ENCODE measurements around the gene VEGFD. TPM values are rescaled to one million over a fixed set of nuclear protein-coding genes. Genes with fewer than 3 reads are reported as not detected.

The VEGFD gene
- total RNA-seq, 2 donors from 2014 or later = 0.68 to 1.4 TPM

DNA sequence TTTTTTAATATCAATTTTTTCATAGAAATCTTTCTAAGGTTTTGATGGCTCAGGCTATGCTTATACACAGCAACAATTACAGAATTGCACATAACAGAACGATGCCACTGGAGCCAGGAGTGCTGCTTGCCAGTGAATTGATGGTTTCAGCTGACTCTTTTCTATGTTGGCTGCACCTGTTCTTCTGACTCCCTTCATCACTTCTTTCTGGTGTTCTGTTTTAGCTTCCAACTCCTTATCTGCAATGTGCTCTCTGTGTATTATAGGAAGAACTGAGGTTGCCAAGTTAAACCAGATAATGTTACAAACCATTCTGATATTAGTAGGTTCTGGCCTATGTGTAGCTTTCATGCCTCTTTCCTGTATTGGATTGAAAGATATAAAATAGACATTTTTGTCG lies 11.6 kb upstream of the VEGFD start:
- H3K27ac ChIP-seq = no peak overlapping the region
- H3K4me3 ChIP-seq = no peak overlapping the region
- no peaks in the 10 kb centered on the region for H3K36me3 ChIP-seq
- no peaks in the 10 kb centered on the region for H3K4me1 ChIP-seq (replicated peaks)
- intact Hi-C loops (cut with DNase I) = no loop called here
- 67% methylated on average over 2 of the region's 2 CpGs for WGBS
- DNase-seq (ENCODE audit: low spot score) = no peak
- TF ChIP-seq POLR2A (IDR thresholded peaks at IDR 0.05) (no peak), POLR2AphosphoS5 (IDR thresholded peaks at IDR 0.05) (no peak)
- TF ChIP-seq, protein P1, sequence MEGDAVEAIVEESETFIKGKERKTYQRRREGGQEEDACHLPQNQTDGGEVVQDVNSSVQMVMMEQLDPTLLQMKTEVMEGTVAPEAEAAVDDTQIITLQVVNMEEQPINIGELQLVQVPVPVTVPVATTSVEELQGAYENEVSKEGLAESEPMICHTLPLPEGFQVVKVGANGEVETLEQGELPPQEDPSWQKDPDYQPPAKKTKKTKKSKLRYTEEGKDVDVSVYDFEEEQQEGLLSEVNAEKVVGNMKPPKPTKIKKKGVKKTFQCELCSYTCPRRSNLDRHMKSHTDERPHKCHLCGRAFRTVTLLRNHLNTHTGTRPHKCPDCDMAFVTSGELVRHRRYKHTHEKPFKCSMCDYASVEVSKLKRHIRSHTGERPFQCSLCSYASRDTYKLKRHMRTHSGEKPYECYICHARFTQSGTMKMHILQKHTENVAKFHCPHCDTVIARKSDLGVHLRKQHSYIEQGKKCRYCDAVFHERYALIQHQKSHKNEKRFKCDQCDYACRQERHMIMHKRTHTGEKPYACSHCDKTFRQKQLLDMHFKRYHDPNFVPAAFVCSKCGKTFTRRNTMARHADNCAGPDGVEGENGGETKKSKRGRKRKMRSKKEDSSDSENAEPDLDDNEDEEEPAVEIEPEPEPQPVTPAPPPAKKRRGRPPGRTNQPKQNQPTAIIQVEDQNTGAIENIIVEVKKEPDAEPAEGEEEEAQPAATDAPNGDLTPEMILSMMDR (IDR thresholded peaks at IDR 0.05) = no peak
- H3K9me3 ChIP-seq = no peaks in the 10 kb centered on the region
- no peaks in the 10 kb centered on the region for H3K27me3 ChIP-seq (replicated peaks; ENCODE audit: insufficient read depth)

DNA sequence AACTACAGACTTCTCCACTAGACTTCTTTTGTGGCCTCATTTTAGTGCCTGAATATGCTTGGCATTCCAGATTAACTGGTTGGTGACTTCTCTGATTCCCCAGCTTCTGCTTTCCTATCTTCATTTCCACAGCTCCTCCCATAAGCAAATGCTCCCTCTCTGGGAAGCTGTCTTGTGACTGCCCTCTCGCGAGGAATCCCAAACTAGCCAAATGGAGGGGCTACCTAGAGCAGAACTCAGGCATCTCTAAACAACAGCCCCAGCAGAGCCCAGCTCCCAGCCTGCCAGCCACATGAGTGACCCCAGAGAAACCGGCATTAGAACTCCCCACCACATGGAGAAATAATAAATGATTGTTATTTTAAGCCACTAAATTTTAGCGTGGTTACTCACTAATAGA lies 7.6 kb upstream of the VEGFD start:
- no peak for DNase-seq (ENCODE audit: low spot score)
- Histone ChIP-seq H3K9me3 (no peaks in the 10 kb centered on the region), H3K27ac (no peak overlapping the region), H3K27me3 (replicated peaks; ENCODE audit: insufficient read depth) (no peaks in the 10 kb centered on the region), H3K36me3 (no peaks in the 10 kb centered on the region), H3K4me1 (replicated peaks) (no peaks in the 10 kb centered on the region), H3K4me3 (no peak overlapping the region)
- TF ChIP-seq POLR2AphosphoS5 (IDR thresholded peaks at IDR 0.05) (no peak), POLR2A (IDR thresholded peaks at IDR 0.05) (no peak)
- TF ChIP-seq, protein P1 (IDR thresholded peaks at IDR 0.05) = no peak
- WGBS = 68% methylated on average over 4 of the region's 4 CpGs
- intact Hi-C loops (cut with DNase I) = no loop called here

DNA sequence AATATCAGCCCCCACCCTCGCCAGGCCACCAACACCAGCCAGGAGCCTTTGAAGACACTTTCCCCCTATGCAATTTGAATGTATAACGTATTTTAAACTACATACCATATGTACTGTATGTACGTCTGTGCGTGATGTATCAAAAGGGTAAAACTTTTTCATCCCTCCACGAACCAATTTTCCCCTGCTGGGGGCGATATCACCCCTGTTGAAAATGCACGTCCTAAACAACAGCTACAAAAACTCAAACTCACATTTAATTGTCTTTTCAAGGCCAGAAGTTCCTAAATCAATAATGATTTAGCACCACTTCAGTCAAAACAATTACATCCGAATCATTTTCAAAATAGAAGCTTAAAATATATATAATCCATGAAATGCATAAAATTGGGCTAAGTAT lies 1.4 kb downstream of the VEGFD start:
- WGBS = 87% methylated on average over 8 of the region's 8 CpGs
- TF ChIP-seq POLR2AphosphoS5 (IDR thresholded peaks at IDR 0.05) = no peak
- no peak for TF ChIP-seq POLR2A (IDR thresholded peaks at IDR 0.05)
- TF ChIP-seq, protein P1 (IDR thresholded peaks at IDR 0.05) = no peak
- DNase-seq (ENCODE audit: low spot score) = no peak

DNA sequence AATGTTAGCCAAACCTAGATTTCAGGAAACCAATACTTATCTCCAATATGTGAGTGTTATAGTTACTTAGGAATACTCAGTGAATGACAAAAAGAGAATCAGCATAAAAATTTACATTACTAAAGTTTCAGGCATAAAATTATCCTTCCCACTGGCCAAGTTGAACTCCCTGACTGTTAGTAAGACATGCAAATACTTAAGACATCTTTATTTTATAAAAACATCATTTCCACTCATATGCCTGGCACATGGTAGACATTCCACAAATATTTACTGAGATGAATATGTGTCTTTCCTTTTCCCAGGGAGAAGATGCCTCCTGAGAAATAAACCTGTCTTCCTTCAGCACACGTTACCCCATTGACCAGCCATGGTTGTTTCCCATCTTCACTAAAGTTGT lies 7.3 kb downstream of the VEGFD start:
- no peaks in the 10 kb centered on the region for H3K4me1 ChIP-seq (replicated peaks)
- H3K27ac ChIP-seq = no peak overlapping the region
- no peaks in the 10 kb centered on the region for H3K27me3 ChIP-seq (replicated peaks; ENCODE audit: insufficient read depth)
- intact Hi-C loops (cut with DNase I) = no loop called here
- no peak for TF ChIP-seq POLR2A (IDR thresholded peaks at IDR 0.05)
- TF ChIP-seq, protein P1 (IDR thresholded peaks at IDR 0.05) = no peak
- no peak for TF ChIP-seq POLR2AphosphoS5 (IDR thresholded peaks at IDR 0.05)
- no peak overlapping the region for H3K4me3 ChIP-seq
- no peak for DNase-seq (ENCODE audit: low spot score)
- 63% methylated on average over 1 of the region's 1 CpG for WGBS
- no peaks in the 10 kb centered on the region for H3K9me3 ChIP-seq
- no peaks in the 10 kb centered on the region for H3K36me3 ChIP-seq

More for the DNA sequence above, 1.4 kb downstream of the VEGFD start:
- no peak overlapping the region for H3K4me3 ChIP-seq
- no peaks in the 10 kb centered on the region for H3K4me1 ChIP-seq (replicated peaks)
- no peak overlapping the region for H3K27ac ChIP-seq
- H3K36me3 ChIP-seq = no peaks in the 10 kb centered on the region
- intact Hi-C loops (cut with DNase I) = no loop called here
- H3K27me3 ChIP-seq (replicated peaks; ENCODE audit: insufficient read depth) = no peaks in the 10 kb centered on the region
- no peaks in the 10 kb centered on the region for H3K9me3 ChIP-seq

DNA sequence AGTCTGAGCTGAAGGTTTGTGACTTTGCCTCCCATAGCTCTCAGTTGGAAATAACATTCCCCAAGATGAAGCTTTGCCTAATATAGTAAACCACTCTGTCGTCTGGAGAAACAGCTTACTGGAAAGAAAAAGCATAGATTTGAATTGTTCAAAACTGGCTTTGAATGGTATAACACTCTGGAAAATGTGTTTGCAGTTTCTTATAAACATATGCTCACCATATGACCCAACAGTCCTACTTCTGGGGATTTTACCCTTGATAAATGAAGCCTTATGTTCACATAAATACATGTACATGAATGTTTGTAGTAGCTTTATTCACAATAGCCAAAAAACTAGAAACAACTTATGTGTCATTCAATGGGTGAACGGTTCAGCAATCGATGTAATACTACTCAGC lies 10.2 kb downstream of the VEGFD start:
- TF ChIP-seq POLR2A (IDR thresholded peaks at IDR 0.05) (no peak), POLR2AphosphoS5 (IDR thresholded peaks at IDR 0.05) (no peak)
- TF ChIP-seq, protein P1 (IDR thresholded peaks at IDR 0.05) = no peak
- no peaks in the 10 kb centered on the region for H3K9me3 ChIP-seq
- no peak for DNase-seq (ENCODE audit: low spot score)
- 89% methylated on average over 3 of the region's 3 CpGs for WGBS
- no peak overlapping the region for H3K27ac ChIP-seq
- H3K27me3 ChIP-seq (replicated peaks; ENCODE audit: insufficient read depth) = no peaks in the 10 kb centered on the region
- H3K4me3 ChIP-seq = no peak overlapping the region
- no peaks in the 10 kb centered on the region for H3K4me1 ChIP-seq (replicated peaks)
- intact Hi-C loops (cut with DNase I) = no loop called here
- H3K36me3 ChIP-seq = no peaks in the 10 kb centered on the region

Data from prostate gland (tissue), 2 donors.